H1 (cell line): ENCODE results near the gene ATAD3A. TPM values are rescaled to one million over a fixed set of nuclear protein-coding genes. Genes with fewer than 3 reads are reported as not detected.

Experiments used
- CTCF ChIA-PET: fragments of 300-600 bp; sonication (Branson Sonifier 250); formaldehyde crosslinking; loops from one replicate; lab custom pipeline; 2021; ENCODE audit not compliant: partially characterized antibody; lab: Charles Lee
- POLR2A ChIA-PET: fragments of 300-600 bp; sonication (Branson Sonifier 250); formaldehyde crosslinking; loops from one replicate; lab custom pipeline; 2021; ENCODE audit warnings: inconsistent platforms; ENCODE audit not compliant: partially characterized antibody; lab: Charles Lee
- DNase-seq, 2 experiments: peaks; one replicate each; pipeline versions ENCODE4 v3.0.0 to v3.0.0-alpha.2; 2010 to 2022; ENCODE audit warnings: low spot score in 2 of 2, low read depth in 1 of 2, mixed read lengths in 1 of 2
- FAIRE-seq: peaks from 2 replicates; lab custom pipeline; 2011; peaks lifted over from hg19 to GRCh38; lab: Jason Lieb, UNC
- H2AFZ ChIP-seq: 2 replicates; pipeline ENCODE4 v1.8.1; 2012; ENCODE audit warnings: low read length, inconsistent platforms
- H2AK5ac ChIP-seq: 2 replicates; pipeline ENCODE4 v1.6.1; 2013; ENCODE audit warnings: low read depth, low read length
- H2BK120ac ChIP-seq: replicated peaks from 2 replicates; pipeline ENCODE3; 2013; ENCODE audit warnings: low read depth, low read length, inconsistent platforms
- H2BK12ac ChIP-seq: 2 replicates; pipeline ENCODE4 v1.6.1; 2013; ENCODE audit warnings: low read depth, low read length
- H2BK15ac ChIP-seq: 2 replicates; pipeline ENCODE4 v1.6.1; 2013; ENCODE audit warnings: low read length
- H2BK20ac ChIP-seq: 2 replicates; pipeline ENCODE4 v1.6.1; 2013; ENCODE audit warnings: low read length
- H2BK5ac ChIP-seq: 2 replicates; pipeline ENCODE4 v1.6.1; 2013; ENCODE audit warnings: low read depth, low read length
- H3K14ac ChIP-seq: 2 replicates; pipeline ENCODE4 v1.6.1; 2013; ENCODE audit warnings: inconsistent platforms; ENCODE audit not compliant: insufficient read length
- H3K18ac ChIP-seq: 2 replicates; pipeline ENCODE4 v1.6.1; 2013; ENCODE audit warnings: low read length; ENCODE audit errors: extremely low read depth
- H3K23ac ChIP-seq: 2 replicates; pipeline ENCODE4 v1.6.1; 2013; ENCODE audit warnings: inconsistent platforms; ENCODE audit not compliant: insufficient read length
- H3K23me2 ChIP-seq: 2 replicates; pipeline ENCODE4 v1.6.1; 2013; ENCODE audit warnings: low read depth, low read length
- H3K27ac ChIP-seq: 2 replicates; pipeline ENCODE4 v1.6.1; 2011; ENCODE audit warnings: low read depth, low read length, inconsistent platforms
- H3K27me3 ChIP-seq, 4 experiments: replicated peaks in 1 of 4; 1 replicate in 1 of 4; 2 replicates in 3 of 4; pipeline versions ENCODE4 v1.6.1 to v1.8.1; 2011 to 2013; ENCODE audit warnings: low read length in 3 of 4, mild to moderate bottlenecking in 3 of 4, inconsistent platforms in 2 of 4, mixed read lengths in 2 of 4, moderate library complexity in 1 of 4; ENCODE audit not compliant: control insufficient read depth in 3 of 4, insufficient read depth in 3 of 4; ENCODE audit errors: extremely low read depth in 1 of 4
- H3K36me3 ChIP-seq, 4 experiments: 2 replicates each; pipeline versions ENCODE4 v1.6.1 to v1.8.1; 2011 to 2013; ENCODE audit warnings: mild to moderate bottlenecking in 4 of 4, low read length in 3 of 4, moderate library complexity in 2 of 4, control low read depth in 1 of 4, inconsistent platforms in 1 of 4; ENCODE audit not compliant: insufficient read depth in 4 of 4, control insufficient read depth in 2 of 4
- H3K4ac ChIP-seq: replicated peaks from 2 replicates; pipeline ENCODE3; 2013; ENCODE audit warnings: low read length, low read depth, mixed read lengths, inconsistent platforms; ENCODE audit not compliant: insufficient read length
- H3K4me1 ChIP-seq, 4 experiments: replicated peaks in 1 of 4; 1 replicate in 1 of 4; 2 replicates in 3 of 4; pipeline versions ENCODE4 v1.6.1 to v1.8.1; 2011 to 2013; ENCODE audit warnings: low read length in 3 of 4, inconsistent platforms in 2 of 4, mixed read lengths in 1 of 4; ENCODE audit not compliant: insufficient read depth in 4 of 4, control insufficient read depth in 3 of 4
- H3K4me2 ChIP-seq, 2 experiments: 2 replicates each; pipeline versions ENCODE4 v1.6.1 to v1.8.1; 2011 to 2013; ENCODE audit warnings: low read depth in 2 of 2, low read length in 2 of 2, control low read depth in 1 of 2, inconsistent platforms in 1 of 2, mild to moderate bottlenecking in 1 of 2; ENCODE audit not compliant: insufficient read depth in 1 of 2
- H3K4me3 ChIP-seq, 4 experiments: fragments of 200-600, 300-600 bp in 1 of 4; sonication (generic), shearing (Covaris generic), sonication (Bioruptor Twin) in 1 of 4; 2 replicates each; pipeline versions ENCODE4 v1.5.1 to v1.8.1; 2011 to 2016; ENCODE audit warnings: low read length in 4 of 4, low read depth in 3 of 4, control low read depth in 2 of 4, inconsistent platforms in 2 of 4, mild to moderate bottlenecking in 2 of 4, mixed read lengths in 1 of 4, moderate library complexity in 1 of 4; ENCODE audit not compliant: insufficient read depth in 2 of 4; ENCODE audit errors: extremely low read depth in 1 of 4
- H3K56ac ChIP-seq: replicated peaks from 2 replicates; pipeline ENCODE3; 2013; ENCODE audit warnings: low read depth, mild to moderate bottlenecking, mixed read lengths, low read length, inconsistent platforms; ENCODE audit not compliant: insufficient read length
- H3K79me1 ChIP-seq: 2 replicates; pipeline ENCODE4 v1.6.1; 2013; ENCODE audit warnings: low read depth, low read length, control low read depth
- H3K79me2 ChIP-seq, 2 experiments: 2 replicates each; pipeline versions ENCODE4 v1.6.1 to v1.8.1; 2012 to 2013; ENCODE audit warnings: low read length in 2 of 2, mild to moderate bottlenecking in 2 of 2, inconsistent platforms in 1 of 2; ENCODE audit not compliant: insufficient read depth in 2 of 2, control insufficient read depth in 1 of 2
- H3K9ac ChIP-seq, 4 experiments: replicated peaks in 1 of 4; 1 replicate in 1 of 4; 2 replicates in 3 of 4; pipeline versions ENCODE4 v1.6.1 to v1.8.1; 2011 to 2013; ENCODE audit warnings: low read depth in 3 of 4, low read length in 3 of 4, control low read depth in 2 of 4, mild to moderate bottlenecking in 2 of 4, moderate library complexity in 2 of 4, inconsistent platforms in 1 of 4; ENCODE audit errors: extremely low read depth in 1 of 4
- H3K9me3 ChIP-seq, 2 experiments: 2 replicates each; pipeline versions ENCODE4 v1.6.1 to v1.8.1; 2012 to 2013; ENCODE audit warnings: mild to moderate bottlenecking in 2 of 2, moderate library complexity in 2 of 2, control low read depth in 1 of 2, inconsistent platforms in 1 of 2, low read depth in 1 of 2, low read length in 1 of 2, mixed read lengths in 1 of 2; ENCODE audit not compliant: insufficient read depth in 2 of 2
- H4K20me1 ChIP-seq, 2 experiments: replicated peaks in 1 of 2; 2 replicates each; pipeline versions ENCODE3 to v1.8.1; 2011 to 2013; ENCODE audit warnings: inconsistent platforms in 2 of 2, low read length in 2 of 2, mild to moderate bottlenecking in 1 of 2; ENCODE audit not compliant: insufficient read depth in 2 of 2, control insufficient read depth in 1 of 2
- H4K5ac ChIP-seq: 2 replicates; pipeline ENCODE4 v1.6.1; 2013; ENCODE audit warnings: low read length, low read depth, mixed read lengths, inconsistent platforms; ENCODE audit not compliant: insufficient read length
- H4K8ac ChIP-seq: 2 replicates; pipeline ENCODE4 v1.8.0; 2013; ENCODE audit warnings: mild to moderate bottlenecking, moderate library complexity, low read length, inconsistent platforms; ENCODE audit not compliant: insufficient read depth; ENCODE audit errors: extremely low read depth
- H4K91ac ChIP-seq: replicated peaks from 2 replicates; pipeline ENCODE3; 2013; ENCODE audit warnings: low read length, mixed read lengths, inconsistent platforms; ENCODE audit not compliant: insufficient read length
- KDM4A ChIP-seq: IDR thresholded peaks from one replicate; pipeline ENCODE4 v1.7.1; 2012; ENCODE audit warnings: low read depth, mild to moderate bottlenecking, moderate library complexity, low read length, inconsistent platforms; ENCODE audit not compliant: severe bottlenecking
- NANOG ChIP-seq: IDR thresholded peaks from 2 replicates; pipeline ENCODE4 v1.6.1; 2011; ENCODE audit warnings: low read length, low read depth, mild to moderate bottlenecking, inconsistent platforms; ENCODE audit not compliant: insufficient read depth, poor library complexity, severe bottlenecking
- SAP30 ChIP-seq: fragments of 300-600 bp; sonication (generic); IDR thresholded peaks from 2 replicates; pipeline ENCODE4 v1.7.1; 2012; ENCODE audit warnings: low read length, moderate library complexity, mild to moderate bottlenecking, inconsistent platforms; ENCODE audit not compliant: insufficient read depth, insufficient replicate concordance
- SP1 ChIP-seq: IDR thresholded peaks from 2 replicates; pipeline ENCODE4 v1.6.1; 2011; ENCODE audit warnings: low read depth, low read length
- WGBS, 2 experiments: shearing (Covaris generic) in 1 of 2; methylation state at CpG; one replicate each; pipeline versions ENCODE4 v1.1.6 to v1.1.7; 2013 to 2015; ENCODE audit warnings: low lambda C conversion rate in 2 of 2, mixed read lengths in 2 of 2, inconsistent platforms in 1 of 2, low coverage in 1 of 2, missing lambda C conversion rate in 1 of 2; ENCODE audit not compliant: insufficient replicate concordance in 2 of 2, insufficient coverage in 1 of 2, insufficient read length in 1 of 2; ENCODE audit errors: extremely low coverage in 1 of 2, missing lambda C conversion rate in 1 of 2; 5-methylcytosine and 5-hydroxymethylcytosine counted together
- polyA plus RNA-seq, 7 experiments: library from polyadenylated mRNA; depleted of rRNA in 3 of 7; stranded (reverse) in 5 of 7; unstranded in 2 of 7; fragments of >200 nt in 5 of 7; fragments of 200-250 nt in 2 of 7; gene quantifications; 1 replicate in 5 of 7; 2 replicates in 1 of 7; 4 replicates in 1 of 7; pipeline versions ENCODE4 v1.2.1 to v1.2.3, GENCODE V29; 2011 to 2013; ENCODE audit warnings: missing spikeins in 2 of 7, mixed read lengths in 2 of 7
- total RNA-seq: library from RNA; stranded (reverse); fragmentation: NEBNext Ultra II Directional; extraction: Animal tissue kit (Norgen Biotek cat#: 25700); gene quantifications from 2 replicates; pipeline ENCODE4 v1.2.1, GENCODE V29; 2021

ATAD3A gene
- total and polyA plus RNA-seq, 2 of the 8 experiments (the other 6 are each of a cell fraction or from before 2014, with no cell fraction given): 28.3 to 64.7 TPM

DNA sequence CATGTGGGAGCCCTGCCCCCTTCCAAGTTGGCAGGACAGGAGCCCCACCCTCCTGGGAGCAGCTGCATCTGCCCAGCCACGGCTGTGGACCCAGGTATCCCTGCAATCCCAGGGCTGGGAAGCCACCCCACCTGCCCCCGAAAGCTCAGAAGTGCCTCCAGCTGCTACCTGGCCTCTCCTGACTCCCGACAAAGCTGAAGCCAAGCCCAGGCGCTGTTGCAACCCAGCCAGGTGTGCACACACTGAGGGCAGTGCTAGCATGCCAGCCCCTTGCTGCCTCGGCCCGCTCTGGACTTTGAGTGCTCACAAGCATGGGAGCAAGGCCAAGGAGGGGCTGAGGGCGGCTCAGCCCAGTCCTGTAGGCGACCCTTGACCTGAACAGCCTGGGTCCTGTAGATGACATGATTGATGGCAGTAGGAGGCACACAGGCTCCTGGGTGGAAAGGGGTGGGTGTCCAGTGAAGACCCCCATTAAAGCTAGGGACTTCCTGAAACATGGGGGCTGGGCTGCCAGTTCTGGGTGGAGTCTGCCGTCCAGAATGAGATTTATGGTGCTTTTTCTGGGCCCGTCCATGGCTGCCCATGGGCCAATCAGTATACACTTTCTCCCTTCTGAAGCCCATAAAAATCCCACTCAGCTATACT, 65.5 kb downstream of the ATAD3A start:
- CTCF ChIA-PET: interaction anchor here (0.6 to 2.8 kb wide), 9 partner anchors 9 to 576 kb away, joined by 3 to 15 read pairs (median 4); no protein-coding TSS in a partner anchor
- no peak for DNase-seq
- no peak overlapping the region for H3K14ac ChIP-seq

More for the DNA sequence above, 65.5 kb downstream of the ATAD3A start:
- POLR2A ChIA-PET: interaction anchor here (0.9 to 2.1 kb wide), 9 partner anchors 9 to 202 kb away, joined by 3 to 10 read pairs (median 5); partner anchors contain the start of gene MIB2
- Histone ChIP-seq H3K23me2 (peaks cover 8% of the 10 kb centered on the region; the same call in 1 of the 2 replicates), H3K36me3 (peaks cover 0 to 5% (median 0%) of the 10 kb centered on the region in 4 experiments; a peak in 1 of 8 replicates), H3K79me2 (peaks cover 13 to 19% of the 10 kb centered on the region in 2 experiments), H3K27ac (no peak overlapping the region), H3K27me3 (no peaks in the 10 kb centered on the region; a peak in 1 of 7 replicates), H3K9me3 (no peaks in the 10 kb centered on the region), H3K4me2 (no peak overlapping the region), H3K79me1 (no peaks in the 10 kb centered on the region), H4K8ac (no peak overlapping the region), H2BK12ac (no peak overlapping the region), H2BK20ac (no peak overlapping the region), H3K4me1 (peaks cover 0 to 2% (median 0%) of the 10 kb centered on the region in 4 experiments; a peak in 1 of 7 replicates), H2BK15ac (no peak overlapping the region), H3K9ac (no peak overlapping the region), H3K4ac (no peak overlapping the region), H2BK5ac (no peak overlapping the region), H4K20me1 (no peaks in the 10 kb centered on the region), H2BK120ac (no peak overlapping the region), H3K18ac (no peak overlapping the region), H2AFZ (no peak overlapping the region), H4K91ac (no peak overlapping the region), H4K5ac (no peak overlapping the region), H3K4me3 (no peak overlapping the region), H3K23ac (no peak overlapping the region), H2AK5ac (no peak overlapping the region), H3K56ac (no peak overlapping the region)
- no peak for FAIRE-seq
- 72% methylated on average over 10 of the region's 10 CpGs; no CpG with 5 or more reads in 1 of the 2 experiments for WGBS, 2 experiments
- TF ChIP-seq KDM4A (no peak), SAP30 (no peak), NANOG (no peak), SP1 (no peak)
